Retinal pigment epithelial cell (primary cell): ENCODE results near the gene SHMT2.

Experiments
- DNase-seq: peaks from one replicate; pipeline ENCODE4 v3.0.0-alpha.2; 2010; ENCODE audit warnings: low read depth
- H3K4me3 ChIP-seq: 2 replicates; pipeline ENCODE4 v1.5.1; 2011; ENCODE audit warnings: mild to moderate bottlenecking, low read length, control low read depth, moderate library complexity
- TF ChIP-seq, protein P1 (sequence below): conservative IDR thresholded peaks from 2 replicates; pipeline ENCODE4 v1.5.1; 2011; ENCODE audit warnings: low read depth, low read length, control low read depth, inconsistent platforms

The SHMT2 gene

DNA sequence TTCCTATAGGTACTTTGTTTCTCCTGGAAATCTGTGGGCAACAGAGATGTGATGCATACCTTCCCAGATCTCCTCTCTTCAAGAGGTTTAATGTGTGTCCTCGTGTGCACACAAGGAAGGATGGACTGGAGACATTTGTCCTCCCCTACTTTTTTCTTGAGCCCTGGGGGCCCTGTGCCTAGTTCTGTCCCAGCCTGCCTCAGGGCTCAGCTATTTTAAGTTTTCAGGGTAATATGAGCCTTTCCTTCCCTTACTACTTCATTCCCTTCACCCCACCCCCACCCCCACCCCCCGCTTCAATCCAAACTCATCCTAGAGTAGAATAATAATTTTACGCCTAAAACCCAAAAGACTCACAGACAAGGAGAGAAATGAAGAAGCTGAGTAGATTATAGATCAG is 21.0 kb downstream of the SHMT2 start:
- DNase-seq = no peak
- no peak overlapping the region for H3K4me3 ChIP-seq
- TF ChIP-seq, protein P1, sequence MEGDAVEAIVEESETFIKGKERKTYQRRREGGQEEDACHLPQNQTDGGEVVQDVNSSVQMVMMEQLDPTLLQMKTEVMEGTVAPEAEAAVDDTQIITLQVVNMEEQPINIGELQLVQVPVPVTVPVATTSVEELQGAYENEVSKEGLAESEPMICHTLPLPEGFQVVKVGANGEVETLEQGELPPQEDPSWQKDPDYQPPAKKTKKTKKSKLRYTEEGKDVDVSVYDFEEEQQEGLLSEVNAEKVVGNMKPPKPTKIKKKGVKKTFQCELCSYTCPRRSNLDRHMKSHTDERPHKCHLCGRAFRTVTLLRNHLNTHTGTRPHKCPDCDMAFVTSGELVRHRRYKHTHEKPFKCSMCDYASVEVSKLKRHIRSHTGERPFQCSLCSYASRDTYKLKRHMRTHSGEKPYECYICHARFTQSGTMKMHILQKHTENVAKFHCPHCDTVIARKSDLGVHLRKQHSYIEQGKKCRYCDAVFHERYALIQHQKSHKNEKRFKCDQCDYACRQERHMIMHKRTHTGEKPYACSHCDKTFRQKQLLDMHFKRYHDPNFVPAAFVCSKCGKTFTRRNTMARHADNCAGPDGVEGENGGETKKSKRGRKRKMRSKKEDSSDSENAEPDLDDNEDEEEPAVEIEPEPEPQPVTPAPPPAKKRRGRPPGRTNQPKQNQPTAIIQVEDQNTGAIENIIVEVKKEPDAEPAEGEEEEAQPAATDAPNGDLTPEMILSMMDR = no peak

GRCh38 chr12:57250956-57251355 is 21.4 kb downstream of the SHMT2 start, which contains the start of gene STAC3:
Gene STAC3 (minus strand): TSS chr12:57251187. CDS start chr12:57249636, 1,551 bp downstream.
- no peak for DNase-seq
- TF ChIP-seq, protein P1 = no peak
- H3K4me3 ChIP-seq = no peak within 1 kb of the TSS

DNA sequence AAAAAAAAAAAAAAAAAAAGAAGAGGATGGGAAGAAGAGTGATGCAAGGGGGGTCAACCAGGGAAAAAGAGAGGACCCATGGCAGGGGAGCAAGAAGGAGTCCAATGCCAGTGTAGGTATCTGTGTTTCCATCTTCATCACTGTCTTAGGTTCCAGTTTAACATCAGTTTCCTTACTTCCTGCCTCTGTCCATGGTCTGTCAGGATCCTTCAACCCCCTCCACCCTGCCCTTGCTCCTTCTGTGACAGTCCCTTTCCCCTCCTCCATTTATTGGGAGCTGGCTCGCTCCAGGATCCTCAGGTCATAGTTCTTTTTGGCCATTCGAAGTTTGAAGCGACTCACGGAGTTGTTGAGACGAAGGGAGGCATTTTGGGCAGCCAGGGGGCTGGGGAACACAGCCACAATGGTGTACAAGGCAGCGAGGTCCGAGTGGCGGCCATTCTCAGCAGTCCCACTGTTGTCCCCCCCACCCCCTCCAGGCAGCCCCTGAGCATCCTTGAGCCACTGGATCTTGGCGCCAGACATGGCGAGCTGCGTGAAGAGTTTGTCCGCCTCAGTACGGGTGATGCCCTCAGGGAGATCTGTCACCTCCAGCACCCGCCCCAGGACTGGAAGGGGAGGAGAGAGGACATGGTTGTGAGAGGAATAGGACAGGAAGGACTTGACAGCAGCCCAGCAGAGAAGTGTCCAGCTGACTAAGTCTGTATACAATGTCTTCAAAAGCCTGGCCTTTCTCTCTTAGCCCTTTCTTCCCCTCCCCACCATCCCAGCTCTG is 25.2 kb downstream of the SHMT2 start:
- H3K4me3 ChIP-seq = no peak overlapping the region
- DNase-seq = no peak
- TF ChIP-seq, protein P1 = no peak

DNA sequence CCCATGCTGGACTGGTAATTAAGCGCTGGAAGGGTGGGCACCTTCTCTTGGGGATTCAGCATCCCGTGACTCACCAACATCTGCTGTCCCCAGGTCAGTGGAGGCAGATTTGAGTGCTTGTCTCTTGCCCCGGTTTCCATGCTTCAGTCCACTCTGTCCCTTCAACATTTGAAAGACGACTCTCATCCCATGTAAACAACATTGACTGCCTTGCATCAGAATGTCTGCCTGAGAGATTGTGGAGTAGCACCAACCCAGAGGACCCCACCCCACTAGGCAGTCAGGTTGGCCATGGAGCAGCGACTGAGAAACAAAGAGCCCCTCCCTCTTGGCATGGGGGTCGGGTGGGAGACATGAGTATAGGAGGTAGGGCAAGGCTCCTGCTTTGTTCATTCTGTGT is 26.4 kb downstream of the SHMT2 start:
- TF ChIP-seq, protein P1 = no peak
- no peak overlapping the region for H3K4me3 ChIP-seq
- no peak for DNase-seq

DNA sequence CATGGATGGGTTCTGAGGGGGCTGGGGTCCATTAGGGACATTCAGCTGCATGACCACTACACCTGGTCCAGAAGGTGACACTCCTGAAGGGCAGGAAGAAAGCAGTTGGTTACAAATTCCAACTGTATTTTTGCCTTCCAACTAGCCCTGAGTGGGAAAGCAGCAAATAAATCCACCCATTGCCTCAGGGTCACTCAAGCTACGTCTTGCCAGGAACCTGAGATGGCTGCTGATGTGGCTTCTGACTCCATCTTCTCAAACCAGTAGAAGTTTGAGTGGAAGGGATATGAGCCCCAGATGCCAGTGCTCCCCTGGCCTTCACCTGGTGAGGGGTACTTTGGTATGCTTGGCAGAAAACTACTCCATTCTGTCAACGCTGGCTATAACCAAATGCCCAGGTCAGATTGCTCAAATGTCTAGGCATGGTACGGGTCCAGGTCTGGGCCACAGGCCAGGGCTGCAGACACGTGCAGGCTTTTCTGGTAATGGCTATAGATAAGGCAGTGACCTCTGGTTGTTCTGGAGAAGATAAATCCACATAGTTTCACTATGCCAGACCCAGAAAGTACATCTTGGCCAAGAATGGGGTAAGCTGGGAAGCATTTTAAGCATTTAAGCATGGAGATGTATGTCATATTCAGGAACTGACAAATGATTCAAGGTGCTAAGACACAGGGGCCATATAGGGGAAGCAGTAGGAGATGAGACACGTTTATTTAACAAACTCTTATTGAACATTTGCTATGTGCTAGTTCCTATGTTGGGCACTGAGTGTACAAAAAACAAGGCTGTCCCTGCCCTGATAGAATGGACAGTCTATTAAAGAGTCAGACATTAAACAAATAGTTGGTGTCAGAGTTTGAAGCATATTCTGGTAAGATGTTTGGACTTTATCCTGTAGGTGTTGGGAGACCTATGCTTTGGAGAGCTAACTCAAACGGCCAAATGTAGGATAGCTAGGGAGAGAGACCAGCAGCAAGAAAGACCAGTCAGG is 29.8 kb downstream of the SHMT2 start:
- no peak for DNase-seq

DNA sequence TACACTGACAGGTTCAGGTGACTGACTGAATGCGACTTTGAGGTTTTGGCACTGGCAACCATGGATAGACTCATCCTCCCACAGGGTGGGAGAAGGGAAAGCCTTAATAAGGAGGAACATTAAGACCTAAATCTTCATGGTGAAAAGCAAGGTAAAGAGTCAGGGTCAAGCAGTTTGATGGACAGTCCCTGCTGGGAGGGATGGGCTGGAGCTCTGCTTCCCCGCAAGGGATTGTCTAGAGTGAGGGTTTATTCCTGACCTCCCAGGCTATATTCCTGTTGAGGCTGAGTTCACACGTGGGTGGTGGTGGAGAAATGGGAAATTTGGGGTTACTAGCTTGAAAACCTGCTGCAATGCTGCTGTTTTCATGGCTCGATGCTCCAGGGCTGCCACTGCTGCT is 30.9 kb downstream of the SHMT2 start:
- DNase-seq = no peak
- TF ChIP-seq, protein P1 = no peak
- H3K4me3 ChIP-seq = no peak overlapping the region

More for the DNA sequence above, 29.8 kb downstream of the SHMT2 start:
- H3K4me3 ChIP-seq = no peak overlapping the region
- TF ChIP-seq, protein P1 = no peak
